Adrenal gland (tissue), 12 donors: ENCODE results near the gene TMEM9B. TPM values are rescaled to one million over a fixed set of nuclear protein-coding genes. Genes with fewer than 3 reads are reported as not detected.

Experiments
- DNase-seq, 7 donors: peaks; one replicate each; pipeline ENCODE4 v3.0.0-alpha.2; 2019 to 2020
- H3K27ac ChIP-seq, 5 donors: fragments of 200-600 bp; sonication (generic) in 4 of 5; 1 replicate in 3 of 5; 2 replicates in 2 of 5; pipeline versions ENCODE4 v1.5.1 to v1.8.0; 2016 to 2020; ENCODE audit warnings: mild to moderate bottlenecking in 1 of 5
- H3K27me3 ChIP-seq: fragments of 200-600 bp; 2 replicates; pipeline ENCODE4 v1.8.0; 2021
- H3K36me3 ChIP-seq, 2 donors: fragments of 200-600 bp; replicated peaks in 1 of 2; 1 replicate in 1 of 2; 2 replicates in 1 of 2; pipeline versions ENCODE4 v1.5.1 to v1.8.0; 2018 to 2022
- H3K4me1 ChIP-seq, 2 donors: fragments of 200-600 bp; replicated peaks in 1 of 2; 1 replicate in 1 of 2; 2 replicates in 1 of 2; pipeline versions ENCODE4 v1.5.1 to v1.8.0; 2018 to 2021
- H3K4me3 ChIP-seq, 4 donors: fragments of 200-600 bp; sonication (generic) in 3 of 4; one replicate each; pipeline ENCODE4 v1.5.1; 2016 to 2018
- H3K9me3 ChIP-seq, 3 donors: fragments of 200-600 bp; sonication (generic) in 1 of 3; replicated peaks in 1 of 3; 1 replicate in 2 of 3; 2 replicates in 1 of 3; pipeline versions ENCODE4 v1.5.1 to v1.8.0; 2016 to 2021
- POLR2A ChIP-seq, 2 donors: fragments of 450-650 bp; IDR thresholded peaks; one replicate each; pipeline ENCODE4 v1.6.1; 2017; ENCODE audit warnings: antibody characterized with exemption in 2 of 2, mild to moderate bottlenecking in 2 of 2, moderate library complexity in 1 of 2
- WGBS, 4 donors: extraction: QIAGEN DNeasy Blood & Tissue Kit in 2 of 4; methylation state at CpG; one replicate each; pipeline versions ENCODE4 v1.1.5 to v1.1.7; 2013 to 2017; 5-methylcytosine and 5-hydroxymethylcytosine counted together
- intact Hi-C, 2 donors: fragments of 100-400 bp; cut with DNase I; formaldehyde crosslinking; loops; one replicate each; pipeline versions ENCODE4 v1.14.1 to v1.15.0; 2022 to 2023
- polyA plus RNA-seq, 3 donors: library from polyadenylated mRNA; stranded (reverse); fragments of 200-250 nt in 2 of 3; fragments of 350-450 nt in 1 of 3; fragmentation: Illumina TruSeq in 1 of 3; extraction: RNeasy Lipid Tissue Mini Kit (QIAGEN cat#74804) in 1 of 3; gene quantifications; one replicate each; pipeline ENCODE4 v1.2.3, GENCODE V29; 2013 to 2014
- total RNA-seq, 9 donors: library from RNA; depleted of rRNA in 4 of 9; stranded (reverse); fragments of >200 nt in 4 of 9; fragments of 120-200 nt in 1 of 9; fragmentation: NEBNext Ultra II Directional in 1 of 9; extraction: Animal tissue kit (Norgen Biotek cat#: 25700) in 1 of 9; gene quantifications; one replicate each; pipeline versions ENCODE4 v1.1.0 to v1.2.4, GENCODE V29; 2013 to 2023
- TF ChIP-seq, protein P1 (sequence below), 6 experiments: fragments of 450-650 bp in 4 of 6; fragments of 200-600 bp in 2 of 6; sonication (generic) in 1 of 6; IDR thresholded peaks; 1 replicate in 5 of 6; 2 replicates in 1 of 6; pipeline versions ENCODE4 v1.5.1 to v1.8.0; 2016 to 2021; ENCODE audit warnings: antibody characterized with exemption in 6 of 6, mild to moderate bottlenecking in 2 of 6, moderate library complexity in 1 of 6
- donor health status: healthy with polysubstance abuse.
- donor health status: Bipolar disorder and iron deficiency.
- donor health status: DM: yes; HTN: yes; CAD: no.
- donor health status: DM: no; HTN: no; CAD: no.
- donor health status: DM: no; HTN: no; CAD: no.
- donor health status: DM: yes; HTN: yes; CAD: no.

TMEM9B gene
- total and polyA plus RNA-seq, 12 donors = 18.6 to 76.3 (median 46.5) TPM

DNA sequence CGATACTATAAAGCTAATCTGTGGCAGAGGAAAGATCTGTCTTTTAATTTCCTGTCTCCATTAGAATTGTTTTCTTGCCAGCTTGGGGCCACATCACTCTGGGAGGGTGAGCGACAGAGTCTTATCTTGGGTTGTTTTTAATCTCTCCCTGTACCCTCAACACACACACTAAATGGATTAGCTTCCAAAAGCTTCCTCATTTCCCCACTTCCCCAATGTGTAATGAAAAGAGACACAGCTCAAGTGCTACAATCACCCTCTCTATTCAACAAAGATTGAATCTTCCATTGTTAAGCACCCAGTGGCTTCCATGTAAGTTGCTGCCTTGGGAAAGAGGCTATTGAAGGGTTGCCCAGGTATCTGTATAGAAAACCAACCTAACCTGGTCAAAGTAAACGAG lies 15.4 kb downstream of the TMEM9B start:
- intact Hi-C loops = no loop called here
- Histone ChIP-seq H3K27me3 (no peaks in the 10 kb centered on the region), H3K4me3 (no peak overlapping the region), H3K4me1 (no peaks in the 10 kb centered on the region), H3K36me3 (peaks cover 0 to 43% of the 10 kb centered on the region in 2 donors), H3K9me3 (no peaks in the 10 kb centered on the region), H3K27ac (no peak overlapping the region)
- WGBS, 4 donors = 74 to 86% (median 78%) methylated on average over 3 of the region's 3 CpGs
- TF ChIP-seq, protein P1, sequence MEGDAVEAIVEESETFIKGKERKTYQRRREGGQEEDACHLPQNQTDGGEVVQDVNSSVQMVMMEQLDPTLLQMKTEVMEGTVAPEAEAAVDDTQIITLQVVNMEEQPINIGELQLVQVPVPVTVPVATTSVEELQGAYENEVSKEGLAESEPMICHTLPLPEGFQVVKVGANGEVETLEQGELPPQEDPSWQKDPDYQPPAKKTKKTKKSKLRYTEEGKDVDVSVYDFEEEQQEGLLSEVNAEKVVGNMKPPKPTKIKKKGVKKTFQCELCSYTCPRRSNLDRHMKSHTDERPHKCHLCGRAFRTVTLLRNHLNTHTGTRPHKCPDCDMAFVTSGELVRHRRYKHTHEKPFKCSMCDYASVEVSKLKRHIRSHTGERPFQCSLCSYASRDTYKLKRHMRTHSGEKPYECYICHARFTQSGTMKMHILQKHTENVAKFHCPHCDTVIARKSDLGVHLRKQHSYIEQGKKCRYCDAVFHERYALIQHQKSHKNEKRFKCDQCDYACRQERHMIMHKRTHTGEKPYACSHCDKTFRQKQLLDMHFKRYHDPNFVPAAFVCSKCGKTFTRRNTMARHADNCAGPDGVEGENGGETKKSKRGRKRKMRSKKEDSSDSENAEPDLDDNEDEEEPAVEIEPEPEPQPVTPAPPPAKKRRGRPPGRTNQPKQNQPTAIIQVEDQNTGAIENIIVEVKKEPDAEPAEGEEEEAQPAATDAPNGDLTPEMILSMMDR (IDR thresholded peaks at IDR 0.05) = no peak
- no peak for TF ChIP-seq POLR2A (IDR thresholded peaks at IDR 0.05)
- DNase-seq = no peak

DNA sequence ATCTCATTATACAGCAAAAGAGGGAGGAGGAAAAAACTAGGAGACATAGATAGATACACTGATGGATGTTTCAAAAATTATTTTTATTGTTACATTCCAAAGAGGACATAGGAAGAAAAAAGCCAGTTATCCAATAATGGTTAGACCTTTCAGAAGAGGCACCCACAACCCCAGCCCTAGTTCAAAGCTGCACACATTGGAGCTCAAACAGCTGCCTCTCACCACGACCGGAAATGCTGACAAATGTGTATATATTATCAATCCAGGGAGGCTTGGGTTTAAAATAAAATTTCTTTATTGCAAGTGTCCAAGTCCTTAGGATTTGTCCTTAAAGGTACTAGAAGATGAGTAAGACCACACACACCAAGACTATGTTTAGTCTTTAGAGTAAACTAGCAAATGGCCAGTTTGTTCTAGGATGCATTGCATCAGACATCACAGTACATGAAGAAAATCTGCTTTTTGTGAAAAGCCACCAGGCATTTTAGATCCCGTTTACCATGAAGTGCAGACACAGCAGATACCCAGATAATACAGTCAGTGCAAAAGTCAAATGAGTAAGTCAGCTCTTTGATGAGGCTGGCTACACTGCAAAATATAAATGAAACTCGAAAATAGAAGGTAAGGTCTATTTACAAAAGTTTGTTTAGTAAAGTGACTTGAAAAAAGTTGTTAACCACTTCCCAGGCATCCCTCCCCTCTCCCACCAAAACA lies 16.9 kb downstream of the TMEM9B start:
- H3K4me1 ChIP-seq = no peaks in the 10 kb centered on the region
- 81 to 92% (median 88%) methylated on average over 4 of the region's 4 CpGs for WGBS, 4 donors
- H3K27me3 ChIP-seq = no peaks in the 10 kb centered on the region
- intact Hi-C loops = no loop called here
- DNase-seq = no peak
- H3K4me3 ChIP-seq = no peak overlapping the region
- H3K9me3 ChIP-seq = no peaks in the 10 kb centered on the region
- H3K36me3 ChIP-seq = peaks cover 0 to 28% of the 10 kb centered on the region in 2 donors
- H3K27ac ChIP-seq = no peak overlapping the region
- TF ChIP-seq, protein P1 (IDR thresholded peaks at IDR 0.05) = no peak
- TF ChIP-seq POLR2A (IDR thresholded peaks at IDR 0.05) = no peak

DNA sequence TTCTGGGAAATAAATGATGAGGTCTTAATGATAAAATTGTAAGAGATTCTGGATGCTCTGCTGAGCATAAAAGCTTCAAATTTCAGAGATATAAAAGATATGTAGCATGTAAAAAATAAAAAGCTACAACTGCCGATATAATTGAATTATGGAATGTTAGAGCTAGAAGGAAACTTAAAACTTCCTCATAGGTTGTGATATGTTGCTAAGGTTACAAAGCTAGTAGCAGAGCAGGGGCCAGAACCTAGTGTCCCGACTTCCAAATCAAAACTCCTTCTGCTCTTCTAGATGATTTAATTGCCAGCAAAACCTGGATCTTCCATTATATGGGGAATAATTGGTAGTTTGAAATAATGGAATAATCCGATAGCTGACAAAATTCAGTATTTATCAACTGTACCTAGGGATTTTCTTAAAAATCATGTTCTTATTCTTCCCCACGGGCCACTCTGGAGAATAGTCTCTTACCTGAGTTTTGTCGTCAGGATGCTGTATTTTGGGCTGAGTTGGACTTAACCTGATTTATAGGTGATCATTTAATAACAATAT lies 21.6 kb downstream of the TMEM9B start, which contains the start of gene ASCL3:
Gene ASCL3 (minus strand): TSS at position 499 of the 549 bp plus-strand sequence. CDS start 4,855 bp downstream, outside the sequence.
- no peak for DNase-seq
- no peaks in the 10 kb centered on the region for H3K27me3 ChIP-seq
- no peak within 1 kb of the TSS for H3K27ac ChIP-seq
- WGBS, 4 donors = 67 to 86% (median 75%) methylated on average over 5 of the region's 5 CpGs
- H3K9me3 ChIP-seq = no peaks in the 10 kb centered on the region
- no peak for TF ChIP-seq POLR2A (IDR thresholded peaks at IDR 0.05)
- TF ChIP-seq, protein P1 (IDR thresholded peaks at IDR 0.05) = no peak
- H3K36me3 ChIP-seq = peaks cover 0 to 7% of the 10 kb centered on the region in 2 donors
- H3K4me1 ChIP-seq = no peaks in the 10 kb centered on the region
- no peak within 1 kb of the TSS for H3K4me3 ChIP-seq
- intact Hi-C loops = no loop called here

DNA sequence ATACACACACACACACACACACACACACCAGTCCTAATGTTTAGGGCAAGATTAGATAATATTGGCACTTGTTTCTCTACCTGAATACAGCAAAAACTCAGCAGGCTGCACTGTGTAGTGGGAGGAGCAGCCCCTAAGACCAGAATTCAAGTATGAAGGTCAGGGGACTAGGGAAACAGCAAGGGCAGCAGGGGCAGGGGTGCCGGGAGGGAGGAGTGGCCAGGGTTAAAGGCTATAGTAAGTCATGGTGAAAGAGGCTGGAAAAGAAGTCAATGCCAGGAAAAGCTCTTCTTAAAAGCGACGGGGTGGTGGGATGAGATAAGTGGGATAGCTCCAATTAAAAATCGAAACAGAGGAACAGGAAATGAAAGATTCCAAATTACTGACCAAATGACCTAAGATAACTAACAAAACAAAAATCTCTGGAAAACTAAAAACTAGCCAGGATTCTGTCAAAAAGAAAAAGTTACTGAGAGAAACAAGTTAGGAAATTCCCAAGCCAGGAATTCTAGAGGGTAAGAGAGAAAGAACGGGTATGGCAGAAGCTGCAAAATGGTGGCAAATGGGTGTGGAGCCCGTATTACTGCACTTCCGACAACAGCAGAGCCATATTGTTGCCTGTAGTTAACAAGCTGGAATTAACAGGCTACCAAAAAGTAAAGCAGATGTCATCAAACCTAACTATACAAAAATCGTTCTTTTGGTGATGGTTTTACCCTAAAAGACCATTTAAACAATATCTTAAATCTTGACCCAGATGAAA lies 22.7 kb downstream of the TMEM9B start:
- no peak for TF ChIP-seq POLR2A (IDR thresholded peaks at IDR 0.05)
- TF ChIP-seq, protein P1 (IDR thresholded peaks at IDR 0.05) = no peak
- WGBS, 4 donors = 49 to 58% (median 57%) methylated on average over 8 of the region's 8 CpGs

More for the DNA sequence above, 22.7 kb downstream of the TMEM9B start:
- Histone ChIP-seq H3K9me3 (no peaks in the 10 kb centered on the region), H3K27ac (peak overlapping the region in 1 of 5 donors; percentile 34), H3K4me1 (no peaks in the 10 kb centered on the region), H3K36me3 (no peaks in the 10 kb centered on the region), H3K4me3 (no peak overlapping the region), H3K27me3 (no peaks in the 10 kb centered on the region)
- no peak for DNase-seq
- intact Hi-C loops = no loop called here
